Vagina (tissue), 2 donors: Measurements from ENCODE around the gene UAP1. TPM values are rescaled to one million over a fixed set of nuclear protein-coding genes. Genes with fewer than 3 reads are reported as not detected.

Experiments
- DNase-seq, 2 donors: peaks; one replicate each; pipeline ENCODE4 v3.0.0-alpha.2; 2017; ENCODE audit errors: extremely low spot score in 2 of 2
- H3K27ac ChIP-seq: fragments of 200-600 bp; sonication (generic); one replicate; pipeline ENCODE4 v1.5.1; 2019
- H3K27me3 ChIP-seq: fragments of 200-600 bp; sonication (generic); one replicate; pipeline ENCODE4 v1.5.1; 2019
- H3K36me3 ChIP-seq, 2 donors: fragments of 200-600 bp; sonication (generic); one replicate each; pipeline ENCODE4 v1.5.1; 2017 to 2019
- H3K4me1 ChIP-seq: fragments of 200-600 bp; sonication (generic); one replicate; pipeline ENCODE4 v1.5.1; 2019
- H3K4me3 ChIP-seq, 2 donors: fragments of 200-600 bp; sonication (generic); 1 replicate in 1 of 2; 2 replicates in 1 of 2; pipeline ENCODE4 v1.5.1; 2016 to 2019
- H3K9me3 ChIP-seq: fragments of 200-600 bp; sonication (generic); one replicate; pipeline ENCODE4 v1.5.1; 2019
- CTCF ChIP-seq, 3 experiments: fragments of 450-650 bp in 2 of 3; fragments of 200-600 bp in 1 of 3; sonication (generic) in 1 of 3; IDR thresholded peaks; one replicate each; pipeline ENCODE4 v1.5.1; 2017 to 2019; ENCODE audit warnings: antibody characterized with exemption in 3 of 3, mild to moderate bottlenecking in 2 of 3, moderate library complexity in 2 of 3
- POLR2A ChIP-seq, 2 donors: fragments of 450-650 bp; IDR thresholded peaks; one replicate each; pipeline ENCODE4 v1.6.1; 2017; ENCODE audit warnings: antibody characterized with exemption in 2 of 2, mild to moderate bottlenecking in 2 of 2, moderate library complexity in 2 of 2
- POLR2AphosphoS5 ChIP-seq, 2 donors: sonication (generic); formaldehyde crosslinking; IDR thresholded peaks; one replicate each; pipeline ENCODE4 v1.9.0; 2017; ENCODE audit warnings: antibody characterized with exemption in 2 of 2, mild to moderate bottlenecking in 2 of 2, low read depth in 1 of 2; ENCODE audit not compliant: insufficient read depth in 1 of 2
- intact Hi-C: fragments of 100-400 bp; cut with DNase I; formaldehyde crosslinking; loops from one replicate; pipeline ENCODE4 v1.15.1; 2023
- total RNA-seq: library from RNA; depleted of rRNA; stranded (reverse); fragments of >200 nt; gene quantifications from one replicate; pipeline ENCODE4 v1.2.3, GENCODE V29; 2016

The UAP1 gene
- total RNA-seq, 1 donor from 2014 or later = 118 TPM

- Histone ChIP-seq H3K27ac (no peak overlapping the region), H3K9me3 (no peaks in the 10 kb centered on the region), H3K27me3 (no peaks in the 10 kb centered on the region), H3K4me1 (no peaks in the 10 kb centered on the region), H3K4me3 (no peak overlapping the region), H3K36me3 (peaks cover 0 to 51% of the 10 kb centered on the region in 2 donors)
- TF ChIP-seq POLR2AphosphoS5 (IDR thresholded peaks at IDR 0.05; ENCODE audit: insufficient read depth in 1 of 2, low read depth in 1 of 2) = peak in 1 of 2 donors; percentile 27
- no peak for TF ChIP-seq CTCF (IDR thresholded peaks at IDR 0.05)
- intact Hi-C loops = no loop called here
- DNase-seq = no peak
Observed at GRCh38 chr1:162587347-162587746, 25.8 kb downstream of the UAP1 start.

- Histone ChIP-seq H3K36me3 (peaks cover 0 to 46% of the 10 kb centered on the region in 2 donors), H3K27ac (no peak overlapping the region), H3K4me1 (no peaks in the 10 kb centered on the region), H3K27me3 (no peaks in the 10 kb centered on the region), H3K9me3 (no peaks in the 10 kb centered on the region), H3K4me3 (no peak overlapping the region)
- TF ChIP-seq POLR2AphosphoS5 (IDR thresholded peaks at IDR 0.05; ENCODE audit: insufficient read depth in 1 of 2, low read depth in 1 of 2) (no peak), CTCF (IDR thresholded peaks at IDR 0.05) (no peak), POLR2A (IDR thresholded peaks at IDR 0.05) (no peak)
- intact Hi-C loops = no loop called here
- no peak for DNase-seq
Observed at GRCh38 chr1:162587761-162588260, 26.3 kb downstream of the UAP1 start.

GRCh38 chr1:162590101-162590500 is 28.6 kb downstream of the UAP1 start:
- Histone ChIP-seq H3K4me1 (no peaks in the 10 kb centered on the region), H3K9me3 (no peaks in the 10 kb centered on the region), H3K27ac (no peak overlapping the region), H3K36me3 (peaks cover 0 to 45% of the 10 kb centered on the region in 2 donors), H3K27me3 (no peaks in the 10 kb centered on the region), H3K4me3 (no peak overlapping the region)
- no peak for TF ChIP-seq POLR2A (IDR thresholded peaks at IDR 0.05)
- no peak for TF ChIP-seq POLR2AphosphoS5 (IDR thresholded peaks at IDR 0.05; ENCODE audit: insufficient read depth in 1 of 2, low read depth in 1 of 2)
- TF ChIP-seq CTCF (IDR thresholded peaks at IDR 0.05) = no peak
- DNase-seq = no peak
- intact Hi-C loops = no loop called here

GRCh38 chr1:162590686-162591085 is 29.2 kb downstream of the UAP1 start:
- Histone ChIP-seq H3K27me3 (no peaks in the 10 kb centered on the region), H3K4me3 (no peak overlapping the region), H3K36me3 (peaks cover 0 to 48% of the 10 kb centered on the region in 2 donors), H3K9me3 (no peaks in the 10 kb centered on the region), H3K4me1 (no peaks in the 10 kb centered on the region), H3K27ac (no peak overlapping the region)
- intact Hi-C loops = no loop called here
- no peak for TF ChIP-seq CTCF (IDR thresholded peaks at IDR 0.05)
- no peak for TF ChIP-seq POLR2A (IDR thresholded peaks at IDR 0.05)
- TF ChIP-seq POLR2AphosphoS5 (IDR thresholded peaks at IDR 0.05; ENCODE audit: insufficient read depth in 1 of 2, low read depth in 1 of 2) = no peak
- DNase-seq = no peak

GRCh38 chr1:162596514-162597170 is 35.1 kb downstream of the UAP1 start:
- Histone ChIP-seq H3K36me3 (peaks cover 0 to 31% of the 10 kb centered on the region in 2 donors), H3K27ac (peak overlapping the region; percentile 5)
- intact Hi-C loops = no loop called here

More at GRCh38 chr1:162596514-162597170, 35.1 kb downstream of the UAP1 start:
- TF ChIP-seq CTCF (IDR thresholded peaks at IDR 0.05) (no peak), POLR2AphosphoS5 (IDR thresholded peaks at IDR 0.05; ENCODE audit: insufficient read depth in 1 of 2, low read depth in 1 of 2) (no peak), POLR2A (IDR thresholded peaks at IDR 0.05) (no peak)
- no peaks in the 10 kb centered on the region for H3K9me3 ChIP-seq
- H3K27me3 ChIP-seq = no peaks in the 10 kb centered on the region
- H3K4me1 ChIP-seq = no peaks in the 10 kb centered on the region
- DNase-seq = no peak
- H3K4me3 ChIP-seq = no peak overlapping the region
